ENCODE results near the gene PAXX. TPM values are rescaled to one million over a fixed set of nuclear protein-coding genes. Genes with fewer than 3 reads are reported as not detected.

The PAXX gene
- total and polyA plus RNA-seq, 9 of the 15 experiments (the other 6 are each of a cell fraction or from before 2014, with no cell fraction given): 1.2 to 175 (median 38.5) TPM

GRCh38 chr9:136982232-136983051, 9.8 kb upstream of the PAXX start, which contains the start of gene LCNL1:
TSS of gene LCNL1 (plus strand) at chr9:136982993. CDS start at chr9:136983587, 594 bp downstream.
- Histone ChIP-seq H3K79me2 (ENCODE audit: control insufficient read depth, insufficient read depth, low read length) (no peaks in the 10 kb centered on the region), H3K27me3 (ENCODE audit: control insufficient read depth in 2 of 2, insufficient read depth in 2 of 2, low read length in 2 of 2) (no peaks in the 10 kb centered on the region), H3K9ac (ENCODE audit: insufficient read depth in 1 of 2, low read depth in 2 of 2, low read length in 2 of 2) (peak within 1 kb of the TSS in 1 of 2 experiments; percentile 76; a peak in 2 of 4 replicates), H3K9me3 (replicated peaks; ENCODE audit: control insufficient read depth, insufficient read depth, low read depth, low read length) (no peaks in the 10 kb centered on the region), H3K4me3 (no peak within 1 kb of the TSS), H4K20me1 (replicated peaks; ENCODE audit: control insufficient read depth, insufficient read depth, low read length) (no peaks in the 10 kb centered on the region), H3K4me2 (ENCODE audit: insufficient read depth, low read length) (no peak within 1 kb of the TSS), H2AFZ (ENCODE audit: low read depth, low read length) (no peak within 1 kb of the TSS), H3K4me1 (replicated peaks in 1 of 2; ENCODE audit: control insufficient read depth in 2 of 2, insufficient read depth in 2 of 2, low read length in 2 of 2) (peaks cover 9 to 79% of the 10 kb centered on the region in 2 experiments; a peak in 4 of 5 replicates), H3K27ac (ENCODE audit: extremely low read depth, low read depth, low read length) (no peak within 1 kb of the TSS), H3K36me3 (ENCODE audit: control insufficient read depth, insufficient read depth, low read length) (no peaks in the 10 kb centered on the region), H3K9me1 (ENCODE audit: control insufficient read depth, insufficient read depth, low read length) (no peaks in the 10 kb centered on the region)
- in situ Hi-C loops (cut with MboI) (no loop called here), intact Hi-C loops (cut with micrococcal nuclease) (no loop called here)
- ATAC-seq: no peak
- no peak for FAIRE-seq
- 43% methylated on average over 15 of the region's 18 CpGs for WGBS (ENCODE audit: insufficient coverage, low coverage, missing lambda C conversion rate)
- POLR2A ChIA-PET: interaction anchor here (0.6 kb wide), 1 partner anchor 147 kb away, joined by 3 read pairs; no protein-coding TSS in a partner anchor
- DNase-seq (ENCODE audit: extremely low read depth in 1 of 4, low spot score in 3 of 4): no peak
- CTCF ChIA-PET (ENCODE audit: low intra/inter-chr PET ratio): no interaction called here
- BruUV-seq (replicated peaks): no TSS peak
- no peak for TF ChIP-seq THAP12 (CRISPR knock-in tag; IDR thresholded peaks at IDR 0.05)
- no peak for TF ChIP-seq PTRF (tag; IDR thresholded peaks at IDR 0.05)
- no peak for TF ChIP-seq FOXP1 (CRISPR knock-in tag; IDR thresholded peaks at IDR 0.05)
- no peak for TF ChIP-seq SPI1 (IDR thresholded peaks at IDR 0.05; ENCODE audit: borderline replicate concordance, low read depth, low read length)
- no peak for TF ChIP-seq ETS1 (conservative IDR thresholded peaks at IDR 0.05; ENCODE audit: control insufficient read depth, low read depth, low read length)
- no peak for TF ChIP-seq SP1 (CRISPR knock-in tag; IDR thresholded peaks at IDR 0.05)
- TF ChIP-seq E2F5 (CRISPR knock-in tag; IDR thresholded peaks at IDR 0.05): no peak
- no peak for TF ChIP-seq SMARCE1 (IDR thresholded peaks at IDR 0.05)
- no peak for TF ChIP-seq XRCC3 (IDR thresholded peaks at IDR 0.05)
- TF ChIP-seq PML (IDR thresholded peaks at IDR 0.05; ENCODE audit: low read length): no peak
- no peak for TF ChIP-seq FOXK1 (CRISPR knock-in tag; IDR thresholded peaks at IDR 0.05; ENCODE audit: borderline replicate concordance)
- TF ChIP-seq ZNF717 (CRISPR knock-in tag; IDR thresholded peaks at IDR 0.05): no peak
- no peak for TF ChIP-seq RBM22 (IDR thresholded peaks at IDR 0.05; ENCODE audit: low read depth, low read length, poor library complexity, severe bottlenecking)
- no peak for TF ChIP-seq TEAD2 (tag; IDR thresholded peaks at IDR 0.05)
- TF ChIP-seq GATAD2A (IDR thresholded peaks at IDR 0.05): no peak
- no peak for TF ChIP-seq CBX2 (IDR thresholded peaks at IDR 0.05; ENCODE audit: insufficient read depth, low read length, poor library complexity, severe bottlenecking)
- TF ChIP-seq ZNF766 (CRISPR knock-in tag; conservative IDR thresholded peaks at IDR 0.05): no peak
- TF ChIP-seq ZBTB9 (CRISPR knock-in tag; IDR thresholded peaks at IDR 0.05): no peak

Data from K562 (cell line).